Activated CD4-positive, alpha-beta T cell treated with anti-CD3 and anti-CD28 coated beads, Interleukin-2, amount 10 ng/mL, durations not matched to agents 7 days and 5 days (primary cell): Measurements from ENCODE around the gene CDH4. TPM values are rescaled to one million over a fixed set of nuclear protein-coding genes. Genes with fewer than 3 reads are reported as not detected.

Experiments
- CTCF ChIA-PET: fragments of 350-600 bp; sonication (Branson Sonifier 250); formaldehyde crosslinking; loops from one replicate; lab custom pipeline; 2021; ENCODE audit warnings: antibody characterized with exemption; lab: Charles Lee
- POLR2A ChIA-PET: fragments of 350-600 bp; sonication (Branson Sonifier 250); formaldehyde crosslinking; loops from one replicate; lab custom pipeline; 2021; ENCODE audit warnings: antibody characterized with exemption; lab: Charles Lee
- DNase-seq: peaks from one replicate; pipeline ENCODE4 v3.0.0-alpha.2; 2020
- H3K27ac Mint-ChIP-seq: one replicate; pipeline ENCODE4 v1.8.0; 2021; ENCODE audit warnings: mild to moderate bottlenecking, moderate library complexity, mixed read lengths
- H3K27me3 Mint-ChIP-seq: one replicate; pipeline ENCODE4 v1.8.0; 2021; ENCODE audit warnings: mixed read lengths
- H3K36me3 Mint-ChIP-seq: one replicate; pipeline ENCODE4 v1.8.0; 2021; ENCODE audit warnings: low read depth, mixed read lengths
- H3K4me1 Mint-ChIP-seq: one replicate; pipeline ENCODE4 v1.8.0; 2021; ENCODE audit warnings: mixed read lengths
- H3K4me3 Mint-ChIP-seq: one replicate; pipeline ENCODE4 v1.8.0; 2021; ENCODE audit warnings: mild to moderate bottlenecking, moderate library complexity, mixed read lengths
- H3K9me3 Mint-ChIP-seq: one replicate; pipeline ENCODE4 v1.8.0; 2021; ENCODE audit warnings: mixed read lengths
- total RNA-seq, 2 experiments: library from RNA; stranded (reverse); gene quantifications; one replicate each; pipeline ENCODE4 v1.2.3, GENCODE V29; 2021

The CDH4 gene
- total RNA-seq, 2 experiments from 2014 or later, result not detected

DNA sequence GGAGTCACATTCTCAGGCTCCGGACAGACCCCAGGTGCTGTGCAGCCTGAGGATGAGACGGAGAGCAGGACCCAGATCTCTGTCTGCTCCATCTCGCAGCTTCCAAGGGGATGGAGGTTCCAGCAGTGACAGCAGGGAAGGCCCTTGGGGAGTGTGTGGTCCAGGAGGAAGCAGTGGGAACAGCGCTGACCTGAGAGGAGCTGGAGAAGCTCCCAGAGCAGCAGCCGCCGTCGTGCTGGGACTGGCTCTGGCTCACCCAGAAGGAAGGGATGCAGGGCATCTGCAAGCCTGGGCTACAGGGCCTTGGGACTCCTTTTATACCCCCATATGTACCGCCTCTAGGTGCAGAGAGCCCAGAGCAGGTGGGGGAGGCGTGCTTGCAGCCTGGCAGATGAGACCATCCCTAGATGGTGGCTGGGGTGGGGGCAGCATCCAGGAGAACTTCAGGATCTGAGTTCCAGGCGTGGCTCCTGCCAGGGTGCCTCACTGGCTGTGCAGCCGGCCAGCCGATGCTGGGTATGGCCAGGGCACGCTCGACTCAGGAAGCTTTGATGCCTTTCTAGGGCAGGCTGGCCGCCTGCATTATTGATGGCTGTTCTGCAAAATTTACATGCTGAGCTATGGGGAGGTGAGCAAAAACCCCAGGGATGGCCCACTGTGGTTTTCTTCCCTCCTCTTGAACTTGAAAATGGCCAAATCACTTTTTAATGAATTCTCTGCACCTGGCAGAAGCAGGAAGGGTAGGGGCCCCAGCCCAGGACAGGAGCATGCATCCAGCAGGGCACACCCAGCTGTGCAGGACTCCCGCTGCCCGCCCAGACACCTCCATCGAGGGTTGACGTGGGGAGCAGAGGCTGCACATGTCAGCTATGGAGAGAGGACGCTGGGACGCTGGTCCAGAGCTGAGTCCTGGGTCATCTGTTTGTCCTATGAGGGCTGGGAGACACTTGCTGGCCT is 634.0 kb downstream of the CDH4 start:
- Mint-ChIP-seq H3K9me3 (peaks cover 4% of the 10 kb centered on the region), H3K4me3 (no peak overlapping the region), H3K36me3 (no peaks in the 10 kb centered on the region), H3K4me1 (peaks cover 2% of the 10 kb centered on the region), H3K27ac (no peak overlapping the region), H3K27me3 (no peaks in the 10 kb centered on the region)
- no peak for DNase-seq
- CTCF ChIA-PET, result interaction anchor here (1.3 to 2.5 kb wide), 2 partner anchors 10 to 17 kb away, joined by 3 to 7 read pairs; no protein-coding TSS in a partner anchor
- POLR2A ChIA-PET, result no interaction called here

DNA sequence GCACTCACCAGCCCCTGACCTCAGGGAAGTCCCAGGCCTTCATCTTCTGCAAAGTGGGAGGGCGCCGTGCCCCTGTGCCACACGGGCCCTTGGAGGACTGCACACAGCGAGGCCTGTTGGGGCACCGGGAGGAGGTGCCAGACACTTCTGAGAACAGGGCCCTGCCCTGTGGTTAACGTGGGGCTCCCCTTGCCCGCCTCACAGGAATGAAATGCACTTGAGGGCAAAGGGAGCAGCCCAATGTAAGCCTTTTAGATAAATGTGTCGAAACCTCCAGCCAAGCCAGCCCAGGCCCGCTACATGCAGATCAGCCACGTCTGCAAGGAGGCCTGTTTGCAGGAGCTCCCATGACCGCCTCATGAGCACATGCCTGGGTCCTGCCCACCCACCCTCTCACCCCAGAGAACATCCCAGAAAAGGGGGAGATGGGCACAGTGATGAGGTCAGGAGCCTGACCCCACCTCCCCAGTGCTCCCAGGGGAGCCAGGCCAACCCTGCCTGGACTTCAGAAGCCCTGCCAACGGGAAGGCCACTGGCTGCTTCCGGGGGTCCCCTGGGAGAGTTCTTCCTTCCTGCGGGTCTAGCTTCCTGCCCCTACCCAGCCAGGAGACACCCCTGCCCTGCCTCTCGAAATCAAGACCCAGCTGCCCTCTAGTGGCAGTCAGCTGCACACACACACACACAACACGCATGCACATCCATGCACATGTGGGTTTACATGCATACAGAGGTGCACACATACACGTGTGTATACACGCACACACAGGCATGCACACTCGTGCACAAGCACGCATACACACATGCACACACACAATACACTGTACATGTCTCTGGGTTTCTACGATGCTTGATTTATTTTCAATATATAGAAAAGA is 634.9 kb downstream of the CDH4 start:
- CTCF ChIA-PET, result interaction anchor here (1.3 to 2.5 kb wide), 2 partner anchors 9 to 16 kb away, joined by 3 to 7 read pairs; no protein-coding TSS in a partner anchor
- Mint-ChIP-seq H3K4me1 (peaks cover 2% of the 10 kb centered on the region), H3K27ac (no peak overlapping the region), H3K4me3 (no peak overlapping the region), H3K27me3 (no peaks in the 10 kb centered on the region), H3K36me3 (no peaks in the 10 kb centered on the region), H3K9me3 (peaks cover 4% of the 10 kb centered on the region)
- peak; percentile 47 for DNase-seq
- POLR2A ChIA-PET, result interaction anchor here (0.6 kb wide), 1 partner anchor 270 kb away, joined by 4 read pairs; no protein-coding TSS in a partner anchor

DNA sequence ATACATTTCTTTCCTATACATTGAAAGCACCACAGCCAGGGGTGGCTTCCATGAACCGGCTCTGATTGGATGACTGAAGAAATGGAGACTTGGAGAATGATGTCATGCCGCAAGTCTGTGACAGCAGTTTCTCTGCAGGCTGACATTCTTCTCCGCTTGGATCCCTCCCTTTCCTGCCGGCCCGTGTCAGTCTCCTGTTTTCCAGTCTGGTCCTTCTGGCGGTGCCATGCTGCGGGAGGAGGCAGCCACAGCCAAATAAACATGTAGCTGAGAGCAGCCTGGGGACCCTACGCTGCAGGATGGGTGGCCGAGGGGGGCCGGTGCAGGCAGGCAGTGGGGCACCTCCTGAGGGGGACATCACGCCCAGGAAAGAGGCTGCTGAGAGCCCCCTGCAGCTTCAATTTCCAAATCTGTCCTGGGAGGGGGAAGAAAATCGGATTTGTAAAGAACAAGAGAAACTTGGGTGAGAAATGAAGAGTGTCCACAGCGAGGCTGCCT is 635.6 kb downstream of the CDH4 start:
- Mint-ChIP-seq H3K27me3 (no peaks in the 10 kb centered on the region), H3K36me3 (no peaks in the 10 kb centered on the region), H3K27ac (no peak overlapping the region), H3K4me1 (peaks cover 2% of the 10 kb centered on the region), H3K9me3 (peaks cover 7% of the 10 kb centered on the region), H3K4me3 (no peak overlapping the region)
- ChIA-PET POLR2A (no interaction called here), CTCF (interaction anchor here (1.3 to 2.5 kb wide), 2 partner anchors 8 to 15 kb away, joined by 3 to 7 read pairs; no protein-coding TSS in a partner anchor)
- DNase-seq, result no peak

DNA sequence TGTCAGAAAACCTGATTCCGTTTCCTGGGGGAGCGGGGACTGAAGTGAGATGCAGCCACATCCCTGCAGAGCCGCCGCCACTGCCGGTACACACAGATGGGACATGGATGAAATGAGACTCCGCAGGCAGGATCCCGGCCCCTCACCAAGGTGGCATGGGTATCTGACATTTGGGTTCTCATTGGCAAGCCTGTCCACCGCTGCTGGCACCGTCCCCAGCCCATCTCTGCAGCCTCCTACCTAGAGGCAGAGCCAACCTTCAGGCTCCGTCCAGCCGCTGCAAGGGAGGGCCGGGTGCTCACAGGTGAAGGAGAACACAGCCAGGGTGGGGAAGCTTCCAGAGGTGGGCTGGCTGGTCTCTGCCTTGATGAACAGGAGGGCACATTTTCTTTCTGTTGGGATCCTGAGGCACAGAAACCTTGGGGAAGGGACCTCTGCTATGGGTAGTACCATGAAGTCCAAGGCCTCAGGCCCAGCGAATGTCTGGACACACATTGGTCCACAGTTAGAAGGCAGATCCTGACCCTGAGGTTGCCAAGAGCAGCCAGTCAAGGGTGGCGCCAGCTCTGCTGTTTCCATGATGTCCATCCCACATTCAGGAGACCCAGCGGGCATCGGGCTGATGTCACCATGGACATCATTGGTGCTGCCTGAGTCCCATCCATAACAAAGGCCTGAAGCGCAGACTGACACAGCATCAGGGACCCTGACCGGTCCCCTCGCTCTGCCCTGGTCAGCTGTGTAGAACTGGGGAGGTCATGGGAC is 636.2 kb downstream of the CDH4 start:
- DNase-seq, result no peak
- CTCF ChIA-PET, result interaction anchor here (2.5 kb wide), 1 partner anchor 8 kb away, joined by 7 read pairs; no protein-coding TSS in a partner anchor
- H3K4me1 Mint-ChIP-seq, result peaks cover 2% of the 10 kb centered on the region

DNA sequence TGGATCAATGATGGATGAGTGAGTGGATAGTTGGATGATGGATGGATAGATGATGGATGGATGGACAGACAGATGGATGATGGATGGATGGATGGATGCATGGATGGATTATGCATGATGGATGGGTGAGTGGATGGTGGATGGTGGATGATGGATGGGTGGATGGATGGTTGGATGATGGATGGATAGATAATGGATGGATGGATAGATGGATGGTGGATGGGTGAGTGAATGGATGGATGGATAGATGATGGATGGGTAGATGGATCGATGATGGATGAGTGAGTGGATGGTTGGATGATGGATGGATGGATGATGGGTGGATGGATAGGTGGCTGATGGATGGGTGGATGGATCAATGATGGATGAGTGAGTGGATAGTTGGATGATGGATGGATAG is 637.6 kb downstream of the CDH4 start:
- Mint-ChIP-seq H3K36me3 (no peaks in the 10 kb centered on the region), H3K27me3 (no peaks in the 10 kb centered on the region), H3K27ac (no peak overlapping the region), H3K4me3 (no peak overlapping the region), H3K9me3 (peaks cover 7% of the 10 kb centered on the region), H3K4me1 (peaks cover 2% of the 10 kb centered on the region)
- CTCF ChIA-PET, result no interaction called here
- DNase-seq, result no peak
- POLR2A ChIA-PET, result no interaction called here

More for the DNA sequence above, 636.2 kb downstream of the CDH4 start:
- no peaks in the 10 kb centered on the region for H3K36me3 Mint-ChIP-seq
- H3K27me3 Mint-ChIP-seq, result no peaks in the 10 kb centered on the region
- H3K27ac Mint-ChIP-seq, result no peak overlapping the region
- H3K4me3 Mint-ChIP-seq, result no peak overlapping the region
- POLR2A ChIA-PET, result no interaction called here
- H3K9me3 Mint-ChIP-seq, result peaks cover 7% of the 10 kb centered on the region

DNA sequence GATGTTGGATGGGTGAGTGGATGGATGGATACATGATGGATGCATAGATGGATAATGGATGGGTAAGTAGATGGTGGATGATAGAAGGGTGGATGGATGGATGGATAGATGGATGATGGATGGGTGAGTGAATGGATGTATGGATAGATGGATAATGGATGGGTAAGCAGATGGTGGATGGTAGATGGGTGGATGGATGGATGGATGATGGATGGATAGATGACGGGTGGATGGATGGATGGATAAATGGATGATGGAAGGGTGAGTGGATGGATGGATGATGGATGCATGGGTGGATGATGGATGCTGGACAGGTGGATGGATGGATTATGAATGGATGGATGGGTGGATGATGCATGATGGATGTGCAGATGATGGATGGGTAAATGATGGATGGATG is 638.1 kb downstream of the CDH4 start:
- Mint-ChIP-seq H3K4me3 (no peak overlapping the region), H3K27me3 (no peaks in the 10 kb centered on the region), H3K4me1 (peaks cover 2% of the 10 kb centered on the region), H3K9me3 (peaks cover 7% of the 10 kb centered on the region), H3K36me3 (no peaks in the 10 kb centered on the region), H3K27ac (no peak overlapping the region)
- DNase-seq, result no peak
- ChIA-PET CTCF (no interaction called here), POLR2A (no interaction called here)

DNA sequence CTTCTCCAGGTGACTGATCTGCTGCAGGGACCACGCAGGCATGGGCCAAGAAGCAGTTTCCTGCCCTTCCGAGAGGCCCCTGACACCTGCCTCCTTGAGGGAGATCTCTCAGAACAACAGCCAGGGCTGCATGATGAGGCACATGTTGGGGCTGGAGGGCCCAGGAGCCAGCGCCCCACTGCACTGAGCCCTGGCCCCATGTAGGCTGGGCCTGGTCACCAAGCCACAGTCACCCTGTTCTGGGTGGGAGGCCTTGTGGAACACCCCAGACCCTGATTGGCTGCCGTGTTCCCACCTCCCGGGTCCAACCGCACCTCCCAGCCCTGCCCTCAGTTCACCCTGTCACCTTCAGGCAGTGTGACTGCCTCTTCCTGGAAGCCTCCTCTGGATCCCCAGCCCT is 639.4 kb downstream of the CDH4 start:
- ChIA-PET CTCF (no interaction called here), POLR2A (no interaction called here)
- Mint-ChIP-seq H3K36me3 (no peaks in the 10 kb centered on the region), H3K9me3 (peaks cover 7% of the 10 kb centered on the region), H3K27me3 (no peaks in the 10 kb centered on the region), H3K4me1 (peaks cover 2% of the 10 kb centered on the region), H3K4me3 (no peak overlapping the region), H3K27ac (no peak overlapping the region)
- DNase-seq, result no peak

DNA sequence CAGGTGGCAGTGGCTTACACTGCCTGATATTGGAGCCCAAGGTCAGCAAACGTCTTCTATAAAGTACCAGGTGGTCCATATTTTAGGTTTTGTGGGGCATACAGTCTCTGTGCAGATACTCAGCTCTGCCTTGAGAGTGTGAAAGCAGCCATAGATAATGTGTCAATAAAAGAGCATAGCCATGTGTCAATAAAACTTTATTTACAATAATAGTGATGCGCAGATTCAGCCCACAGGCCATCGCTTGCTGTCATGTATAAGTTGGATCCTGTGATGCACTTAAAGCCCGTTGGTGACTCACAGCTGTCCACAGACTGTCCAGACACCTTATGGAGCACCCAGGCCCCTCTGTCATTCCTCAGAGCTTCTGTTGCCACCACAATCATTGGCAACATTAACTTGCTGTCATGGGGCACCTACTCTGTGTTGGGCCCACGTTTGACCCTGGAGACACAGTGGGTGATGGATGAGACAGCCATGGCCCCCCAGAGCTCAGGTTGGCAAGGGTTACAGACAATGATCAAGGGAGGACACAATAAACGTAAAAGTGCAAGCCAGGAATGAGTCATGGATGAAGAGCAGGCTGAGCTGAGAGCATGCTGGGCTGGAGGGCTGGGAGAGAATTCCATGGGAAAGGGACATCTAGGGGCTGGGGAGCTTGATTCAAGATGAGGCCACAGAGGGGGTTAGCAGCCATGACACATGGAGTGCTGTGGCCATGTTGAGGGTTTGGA is 640.0 kb downstream of the CDH4 start:
- CTCF ChIA-PET, result no interaction called here
- H3K27ac Mint-ChIP-seq, result no peak overlapping the region
- peaks cover 2% of the 10 kb centered on the region for H3K4me1 Mint-ChIP-seq
- no peaks in the 10 kb centered on the region for H3K36me3 Mint-ChIP-seq
- H3K9me3 Mint-ChIP-seq, result peaks cover 7% of the 10 kb centered on the region
- no peak overlapping the region for H3K4me3 Mint-ChIP-seq
- no peak for DNase-seq
- no peaks in the 10 kb centered on the region for H3K27me3 Mint-ChIP-seq
- POLR2A ChIA-PET, result no interaction called here

DNA sequence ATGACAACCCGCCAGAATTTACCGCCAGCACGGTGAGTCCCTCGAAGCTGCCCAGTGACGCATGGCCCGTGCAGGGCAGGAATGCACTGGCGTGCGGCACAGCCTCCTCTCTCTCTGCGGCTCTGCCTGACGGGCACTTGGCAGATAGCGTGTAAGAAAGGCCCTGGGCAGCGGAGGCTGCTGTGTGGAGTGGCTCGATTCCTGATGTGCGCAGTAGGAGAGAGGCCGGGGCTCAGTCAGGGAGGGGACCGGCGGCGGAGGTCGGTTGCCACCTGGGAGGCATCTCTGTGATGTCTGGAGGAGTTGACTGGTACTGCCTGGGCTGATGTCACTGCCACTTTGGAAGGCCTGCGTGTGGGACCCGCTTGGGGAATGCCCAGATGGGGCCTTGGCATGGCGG is 643.0 kb downstream of the CDH4 start:
- DNase-seq, result no peak
- no peaks in the 10 kb centered on the region for H3K36me3 Mint-ChIP-seq
- H3K9me3 Mint-ChIP-seq, result peaks cover 3% of the 10 kb centered on the region
- H3K4me1 Mint-ChIP-seq, result no peaks in the 10 kb centered on the region
- no peak overlapping the region for H3K27ac Mint-ChIP-seq
- H3K27me3 Mint-ChIP-seq, result no peaks in the 10 kb centered on the region
- H3K4me3 Mint-ChIP-seq, result no peak overlapping the region
- CTCF ChIA-PET, result no interaction called here
- POLR2A ChIA-PET, result no interaction called here

DNA sequence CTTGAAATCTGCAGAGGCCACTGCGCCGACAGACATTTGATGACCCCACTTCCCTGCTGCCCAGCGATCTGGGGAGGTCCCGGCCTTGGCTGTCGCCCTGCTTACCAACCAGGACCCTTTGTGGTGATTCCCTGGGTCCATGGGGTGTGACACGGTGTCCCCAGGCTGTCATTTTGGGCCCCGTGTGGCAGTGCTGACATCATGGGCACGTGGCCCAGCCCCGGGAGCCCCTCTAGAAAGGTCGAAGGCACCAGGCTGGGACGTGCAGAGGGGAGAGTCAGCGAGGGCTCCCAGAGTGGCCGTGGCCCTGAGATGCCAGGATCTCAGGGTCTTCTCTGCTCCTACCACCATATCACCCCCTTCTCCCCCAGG is 643.6 kb downstream of the CDH4 start:
- Mint-ChIP-seq H3K4me3 (no peak overlapping the region), H3K9me3 (peaks cover 3% of the 10 kb centered on the region), H3K4me1 (no peaks in the 10 kb centered on the region), H3K27me3 (no peaks in the 10 kb centered on the region), H3K27ac (no peak overlapping the region), H3K36me3 (no peaks in the 10 kb centered on the region)
- ChIA-PET CTCF (interaction anchor here (1.0 to 1.3 kb wide), 2 partner anchors 9 to 11 kb away, joined by 4 to 7 read pairs; no protein-coding TSS in a partner anchor), POLR2A (no interaction called here)
- DNase-seq, result no peak

DNA sequence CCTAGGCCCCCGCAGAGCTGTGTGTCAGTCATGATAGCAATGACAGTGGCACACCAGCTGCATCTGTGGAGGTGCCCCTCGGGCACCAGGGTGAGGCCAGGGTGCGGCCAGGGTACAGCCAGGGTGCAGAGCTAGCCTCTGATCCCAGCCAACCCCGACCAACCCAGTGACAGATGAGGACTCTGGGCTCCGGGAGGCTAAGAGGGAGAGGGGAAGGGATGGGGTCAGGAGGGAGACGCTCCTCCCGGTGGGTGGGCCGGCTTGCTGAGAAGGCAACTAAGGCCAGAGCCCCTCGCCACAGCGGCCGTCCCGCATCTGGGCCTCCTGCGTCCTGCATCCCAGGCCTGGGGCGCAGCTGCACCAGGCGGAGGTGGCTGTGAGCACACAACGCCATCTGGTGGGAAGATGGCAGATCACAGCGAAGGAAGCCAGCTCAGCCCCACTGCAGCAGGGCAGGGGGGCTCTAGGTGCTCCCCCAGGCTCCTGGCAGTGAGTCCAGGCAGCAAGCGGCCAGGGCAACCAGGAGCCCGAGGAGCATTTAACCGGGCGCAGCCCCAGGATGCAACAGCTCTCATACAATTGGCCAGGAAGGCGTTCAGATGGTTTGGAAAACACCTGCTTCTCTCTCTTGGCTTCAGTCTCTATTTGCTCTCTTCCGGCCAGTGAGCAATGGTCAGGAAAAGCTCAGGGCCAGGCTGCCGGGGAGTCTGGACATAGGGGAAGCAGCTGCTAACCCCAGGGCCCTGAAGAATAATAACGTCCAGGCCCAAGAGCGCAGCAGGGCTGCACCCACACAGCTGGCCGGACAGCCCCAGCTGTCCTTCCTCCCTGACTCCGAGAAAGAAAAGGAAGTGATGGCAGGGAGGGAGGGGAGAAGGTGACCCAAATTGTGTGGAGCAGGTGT is 644.2 kb downstream of the CDH4 start:
- ChIA-PET POLR2A (no interaction called here), CTCF (interaction anchor here (1.0 to 1.3 kb wide), 2 partner anchors 9 to 10 kb away, joined by 4 to 7 read pairs; no protein-coding TSS in a partner anchor)
- Mint-ChIP-seq H3K36me3 (no peaks in the 10 kb centered on the region), H3K4me3 (no peak overlapping the region), H3K27ac (no peak overlapping the region), H3K4me1 (no peaks in the 10 kb centered on the region), H3K27me3 (no peaks in the 10 kb centered on the region), H3K9me3 (peaks cover 3% of the 10 kb centered on the region)
- DNase-seq, result peak; percentile 20
